ENCODE measurements around the gene TCF4. TPM values are rescaled to one million over a fixed set of nuclear protein-coding genes. Genes with fewer than 3 reads are reported as not detected.

The TCF4 gene
- total and polyA plus RNA-seq, 7 donors, result 3.5 to 149 (median 106) TPM

DNA sequence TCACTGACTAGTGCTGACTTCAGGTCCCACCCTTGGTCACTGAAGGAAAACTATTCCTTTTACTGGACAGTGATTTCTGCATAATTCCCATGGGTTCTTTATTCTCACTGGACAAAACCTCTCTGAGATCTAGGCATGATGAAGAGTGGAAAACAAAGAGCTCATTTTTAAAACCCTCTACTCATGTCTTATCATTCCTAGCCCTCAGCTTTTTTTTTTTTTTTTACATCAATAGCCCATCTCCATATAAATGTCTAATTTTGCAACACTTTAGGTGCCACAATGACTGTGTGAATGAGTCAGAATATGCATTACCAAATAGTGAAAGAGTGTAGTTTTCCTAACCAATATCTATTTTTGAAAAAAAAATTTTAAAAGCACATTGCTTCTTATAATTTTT, 74.8 kb downstream of the TCF4 start:
- H3K27me3 ChIP-seq, result no peaks in the 10 kb centered on the region
- no peaks in the 10 kb centered on the region for H3K36me3 ChIP-seq
- H3K4me3 ChIP-seq, result no peak overlapping the region
- no peaks in the 10 kb centered on the region for H3K9me3 ChIP-seq
- intact Hi-C loops (cut with DNase I), result no loop called here
- DNase-seq, result no peak
- TF ChIP-seq POLR2AphosphoS5 (IDR thresholded peaks at IDR 0.05) (no peak), POLR2A (IDR thresholded peaks at IDR 0.05) (no peak), EP300 (IDR thresholded peaks at IDR 0.05) (no peak), CTCF (IDR thresholded peaks at IDR 0.05) (no peak)
- H3K27ac ChIP-seq, result no peak overlapping the region
- peaks cover 0 to 16% (median 9%) of the 10 kb centered on the region in 4 donors for H3K4me1 ChIP-seq

- Histone ChIP-seq H3K4me1 (peaks cover 0 to 16% (median 9%) of the 10 kb centered on the region in 4 donors), H3K4me3 (no peak overlapping the region), H3K9me3 (no peaks in the 10 kb centered on the region), H3K36me3 (no peaks in the 10 kb centered on the region), H3K27me3 (no peaks in the 10 kb centered on the region), H3K27ac (peak overlapping the region in 3 of 4 donors; percentile 38 to 65 (median 58))
- intact Hi-C loops (cut with DNase I), result no loop called here
- DNase-seq, result no peak
- no peak for TF ChIP-seq EP300 (IDR thresholded peaks at IDR 0.05)
- no peak for TF ChIP-seq POLR2AphosphoS5 (IDR thresholded peaks at IDR 0.05)
- no peak for TF ChIP-seq CTCF (IDR thresholded peaks at IDR 0.05)
- no peak for TF ChIP-seq POLR2A (IDR thresholded peaks at IDR 0.05)
Observed at GRCh38 chr18:55511277-55511676, 76.7 kb downstream of the TCF4 start.

GRCh38 chr18:55510809-55511208, 77.2 kb downstream of the TCF4 start:
- no peaks in the 10 kb centered on the region for H3K9me3 ChIP-seq
- no peak for DNase-seq

DNA sequence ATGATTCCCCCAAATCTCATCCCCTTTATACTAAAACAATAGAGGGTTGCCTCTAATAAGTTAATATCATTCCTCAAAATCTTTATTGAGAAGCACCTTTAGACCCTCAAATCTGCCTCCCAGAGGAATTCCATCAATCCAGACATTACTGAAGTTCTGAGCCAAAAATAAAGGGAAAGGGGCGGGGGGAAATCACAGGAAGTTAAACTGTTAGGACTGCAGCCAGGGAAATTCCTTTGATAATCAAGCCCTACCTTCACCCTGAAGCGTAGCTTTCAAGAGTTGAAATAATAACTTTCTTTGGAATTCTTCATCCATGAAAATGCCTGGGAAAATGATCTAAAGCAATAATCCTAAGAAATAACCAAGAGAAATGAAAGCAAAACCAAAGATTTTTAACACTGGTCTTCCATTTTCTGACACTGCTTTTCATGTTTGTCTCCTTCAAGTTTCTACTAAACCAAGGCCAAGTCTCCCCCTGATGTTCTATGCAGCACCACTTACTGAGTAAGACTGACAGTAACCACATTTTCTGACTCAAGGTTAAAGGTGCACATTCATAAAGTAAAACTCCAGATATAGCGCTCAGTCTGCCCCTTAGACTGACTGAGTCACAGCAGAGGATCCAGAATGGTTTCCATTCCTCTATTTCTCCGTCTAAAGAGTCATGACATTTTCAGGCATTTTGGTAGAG, 78.2 kb downstream of the TCF4 start:
- TF ChIP-seq POLR2AphosphoS5 (IDR thresholded peaks at IDR 0.05), result no peak
- Histone ChIP-seq H3K27me3 (no peaks in the 10 kb centered on the region), H3K4me1 (peaks cover 0 to 19% (median 9%) of the 10 kb centered on the region in 4 donors), H3K4me3 (peak overlapping the region in 3 of 4 donors; percentile 2 to 18 (median 8)), H3K36me3 (no peaks in the 10 kb centered on the region), H3K27ac (peak overlapping the region; percentile 38 to 65 (median 52)), H3K9me3 (no peaks in the 10 kb centered on the region)
- no peak for DNase-seq
- 62 to 63% methylated on average over 4 of the region's 4 CpGs for WGBS, 2 donors
- intact Hi-C loops (cut with DNase I), result no loop called here

More at GRCh38 chr18:55510809-55511208, 77.2 kb downstream of the TCF4 start:
- H3K27me3 ChIP-seq, result no peaks in the 10 kb centered on the region
- peak overlapping the region; percentile 38 to 65 (median 52) for H3K27ac ChIP-seq
- no peaks in the 10 kb centered on the region for H3K36me3 ChIP-seq
- H3K4me3 ChIP-seq, result peak overlapping the region in 1 of 4 donors; percentile 1
- TF ChIP-seq CTCF (IDR thresholded peaks at IDR 0.05) (no peak), POLR2AphosphoS5 (IDR thresholded peaks at IDR 0.05) (peak; percentile 49 to 78 (median 62)), POLR2A (IDR thresholded peaks at IDR 0.05) (no peak), EP300 (IDR thresholded peaks at IDR 0.05) (peak; percentile 28 to 81 (median 51))
- intact Hi-C loops (cut with DNase I), result no loop called here
- peaks cover 0 to 16% (median 9%) of the 10 kb centered on the region in 4 donors for H3K4me1 ChIP-seq
- WGBS, 2 donors, result 37 to 54% methylated on average over 5 of the region's 5 CpGs

- no peaks in the 10 kb centered on the region for H3K9me3 ChIP-seq
- peaks cover 0 to 21% (median 9%) of the 10 kb centered on the region in 4 donors for H3K4me1 ChIP-seq
- TF ChIP-seq POLR2AphosphoS5 (IDR thresholded peaks at IDR 0.05) (no peak), POLR2A (IDR thresholded peaks at IDR 0.05) (no peak), EP300 (IDR thresholded peaks at IDR 0.05) (no peak), CTCF (IDR thresholded peaks at IDR 0.05) (no peak)
- H3K4me3 ChIP-seq, result no peak overlapping the region
- peak overlapping the region in 1 of 4 donors; percentile 65 for H3K27ac ChIP-seq
- H3K36me3 ChIP-seq, result no peaks in the 10 kb centered on the region
- no peak for DNase-seq
- WGBS, 2 donors, result 74 to 84% methylated on average over 4 of the region's 4 CpGs
- no peaks in the 10 kb centered on the region for H3K27me3 ChIP-seq
- intact Hi-C loops (cut with DNase I), result no loop called here
Observed at GRCh38 chr18:55508651-55509050, 79.3 kb downstream of the TCF4 start.

Measured in sigmoid colon (tissue), 7 donors.